ENCODE results near the gene HDAC7.
A peak's percentile ranks its signal among the peaks of the same experiment; 100 is the strongest.

GRCh38 chr12:47860279-47860841, 40.7 kb upstream of the HDAC7 start:
- TF ChIP-seq CTCF (IDR thresholded peaks at IDR 0.05): no peak
- TF ChIP-seq POLR2A (IDR thresholded peaks at IDR 0.05): peak in 1 of 2 donors; percentile 73

Data from adrenal gland (tissue), 5 donors.